CD4-positive, alpha-beta T cell treated with Interleukin-15 for 4 hours (primary cell): ENCODE results near the gene PLCB4.

ENCODE experiments used
- DNase-seq: peaks from one replicate; pipeline ENCODE4 v3.0.0-alpha.2; 2020; ENCODE audit warnings: low spot score

The PLCB4 gene

DNA sequence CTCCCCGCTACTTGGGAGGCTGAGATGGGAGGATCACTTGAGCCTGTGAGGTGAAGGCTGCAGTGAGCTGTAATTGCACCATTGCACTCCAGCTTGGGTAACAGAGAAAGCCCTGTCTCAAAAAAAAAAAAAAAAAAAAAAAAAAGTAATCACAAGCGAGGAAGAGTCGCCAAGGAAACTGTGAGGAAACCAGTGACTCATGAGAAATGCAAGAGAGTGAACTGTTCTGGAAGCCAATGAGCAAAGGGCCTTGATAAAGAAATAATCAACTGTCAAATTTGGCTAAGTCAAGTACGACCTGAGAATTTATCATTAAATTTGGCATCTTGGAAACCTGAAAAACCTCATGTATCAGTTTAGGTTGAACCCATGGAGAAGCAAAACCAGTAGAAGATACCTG lies 429.4 kb downstream of the PLCB4 start:
- no peak for DNase-seq

DNA sequence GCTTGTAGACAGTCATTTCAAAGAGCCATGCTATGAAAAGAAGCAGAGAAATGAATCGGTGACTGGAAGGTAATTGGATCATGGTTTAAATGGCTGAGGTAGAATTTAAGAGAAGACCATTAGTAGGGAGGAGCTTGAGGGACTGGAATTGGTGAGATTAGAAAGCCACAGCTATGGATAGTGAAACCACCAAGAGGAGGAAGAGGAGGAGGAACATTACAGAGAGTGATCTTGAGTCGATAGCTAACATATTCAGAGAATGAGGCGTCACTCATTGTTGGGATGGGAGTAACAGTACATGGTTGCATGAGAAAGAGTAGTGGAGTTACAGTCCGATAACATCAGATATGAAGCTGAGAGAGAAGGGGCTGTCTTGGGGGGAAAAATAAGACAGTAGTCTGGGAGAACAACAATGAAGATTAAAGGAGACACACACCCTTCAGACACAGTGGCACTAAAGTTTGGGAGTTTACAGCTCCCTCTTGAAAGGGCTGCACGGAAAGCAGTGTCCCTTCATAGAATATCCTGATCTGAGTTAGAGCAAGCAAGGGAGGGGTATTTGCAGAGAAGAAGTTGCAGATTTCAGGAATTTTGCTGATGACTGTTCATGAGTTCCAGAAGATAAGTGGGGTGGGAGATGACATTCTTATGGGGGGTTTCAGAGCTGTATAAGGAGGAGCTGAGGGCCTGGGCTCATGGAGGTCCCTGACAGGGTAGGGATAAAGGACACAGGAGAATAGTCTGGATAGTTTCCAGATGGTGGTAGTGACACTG lies 430.4 kb downstream of the PLCB4 start:
- no peak for DNase-seq

DNA sequence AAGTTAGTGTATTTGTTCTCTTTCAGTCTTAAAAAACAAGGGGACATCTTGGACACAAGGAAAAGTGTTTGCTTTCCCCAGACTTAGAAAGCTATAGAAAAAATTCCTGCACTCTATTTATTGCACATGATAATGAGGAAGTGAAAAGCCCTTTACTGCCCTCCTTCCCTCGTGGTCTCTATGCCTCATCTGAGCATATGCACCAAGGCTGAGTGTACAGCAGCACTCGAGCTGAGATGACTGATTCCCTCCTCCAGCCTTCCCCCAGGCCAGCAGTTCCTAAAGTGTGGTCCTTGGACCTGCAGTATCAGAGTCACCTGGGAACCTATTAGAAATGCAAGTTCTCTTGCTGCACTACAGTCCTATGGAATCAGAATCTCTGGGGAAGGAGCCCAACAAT lies 431.2 kb downstream of the PLCB4 start:
- DNase-seq: no peak

DNA sequence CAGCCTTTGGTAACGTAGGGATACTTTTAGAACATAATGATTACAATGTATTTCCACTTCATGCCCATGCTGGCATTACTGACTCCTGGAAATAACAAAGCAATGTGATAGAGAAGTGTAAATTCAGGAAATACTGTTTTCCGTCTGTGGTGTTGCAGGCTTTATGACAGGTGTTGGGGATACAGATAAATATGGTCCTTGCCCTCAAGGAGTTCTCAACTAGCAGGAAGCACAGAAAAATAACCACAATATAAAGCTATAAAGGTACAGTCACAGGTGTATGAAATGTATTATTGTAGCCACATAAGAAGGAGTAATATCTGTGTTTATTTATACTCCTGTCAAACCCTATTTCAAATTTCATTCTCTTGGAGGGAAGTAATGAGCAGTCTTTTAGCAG lies 432.6 kb downstream of the PLCB4 start:
- no peak for DNase-seq

DNA sequence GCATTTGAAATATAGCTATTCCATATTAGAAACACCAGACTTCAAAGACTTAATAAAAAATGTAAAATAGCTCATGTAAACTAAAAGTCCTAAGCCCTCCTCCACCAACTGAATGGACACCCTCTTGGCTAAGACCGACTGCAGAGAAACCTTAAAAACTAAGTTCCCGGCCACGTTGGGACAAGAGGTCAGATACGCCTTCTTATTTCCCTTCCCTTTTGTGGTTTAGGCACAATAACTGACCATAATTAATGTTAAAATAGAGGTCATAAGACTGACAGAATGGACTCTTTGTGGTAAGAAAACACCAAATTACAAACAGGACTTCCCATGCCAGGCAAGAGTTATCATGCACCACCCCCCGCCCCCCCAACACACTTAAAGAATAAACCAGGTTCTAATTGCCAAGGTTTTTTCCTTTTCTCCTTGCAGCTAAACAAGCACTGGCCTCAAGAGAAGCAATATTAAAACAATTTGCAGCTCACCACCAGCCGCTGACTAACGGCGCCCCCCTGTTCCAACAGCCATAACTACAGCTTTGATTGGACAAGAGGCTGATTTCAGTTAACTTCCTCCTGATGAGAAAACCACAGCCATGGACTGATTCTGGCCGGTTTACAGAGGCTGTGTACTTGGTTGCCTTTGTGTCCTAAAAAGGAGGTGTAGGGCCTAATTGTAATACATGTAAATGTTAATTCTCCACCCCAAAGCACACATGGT lies 434.8 kb downstream of the PLCB4 start:
- DNase-seq: no peak

DNA sequence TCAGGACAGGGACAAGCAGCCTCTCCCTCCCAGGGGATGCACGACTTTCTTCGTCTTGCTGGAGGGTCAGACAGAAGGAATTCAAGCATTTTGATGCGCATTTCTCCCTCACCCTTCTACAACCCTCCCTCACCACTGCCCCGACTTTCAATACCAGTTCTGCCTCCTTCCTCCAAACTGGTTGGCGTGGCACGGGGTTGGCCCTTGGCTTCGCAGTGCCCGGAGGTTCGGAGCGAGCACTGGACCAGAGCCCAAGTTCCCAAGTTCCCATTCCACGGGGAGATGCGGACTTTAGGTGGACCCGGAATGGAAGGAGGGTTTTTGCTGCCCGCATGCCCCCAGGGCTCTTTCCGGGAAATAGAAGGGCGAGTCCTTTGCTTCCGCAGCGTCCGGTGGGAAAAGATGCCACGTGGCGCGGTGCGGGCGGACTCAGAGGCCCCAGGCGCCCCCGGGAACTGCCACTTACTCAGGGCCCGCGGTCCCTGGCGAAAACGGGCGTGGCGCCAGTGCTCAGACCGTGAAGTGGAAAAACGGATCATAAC lies 437.5 kb downstream of the PLCB4 start:
- DNase-seq: no peak

DNA sequence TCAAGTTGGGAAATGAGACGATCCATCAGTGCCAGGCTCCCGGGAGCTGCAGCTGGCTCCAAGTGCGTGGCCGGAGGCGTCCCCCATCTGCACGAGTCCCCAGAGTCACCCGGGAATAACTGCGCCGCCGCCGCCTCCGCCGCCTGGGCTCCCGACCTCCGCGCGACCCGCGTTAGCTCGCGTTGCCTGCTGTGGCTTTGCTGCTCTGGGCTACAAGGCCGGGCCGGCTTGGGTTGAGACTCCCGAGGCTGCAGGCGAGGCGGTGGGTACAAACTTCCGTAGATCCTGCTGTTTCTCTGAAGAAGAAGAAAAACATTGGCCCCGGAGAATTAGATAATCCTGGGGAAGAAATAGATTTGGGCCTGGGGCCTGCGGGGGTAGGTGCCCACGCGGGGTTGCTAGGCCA lies 438.1 kb downstream of the PLCB4 start:
- no peak for DNase-seq

DNA sequence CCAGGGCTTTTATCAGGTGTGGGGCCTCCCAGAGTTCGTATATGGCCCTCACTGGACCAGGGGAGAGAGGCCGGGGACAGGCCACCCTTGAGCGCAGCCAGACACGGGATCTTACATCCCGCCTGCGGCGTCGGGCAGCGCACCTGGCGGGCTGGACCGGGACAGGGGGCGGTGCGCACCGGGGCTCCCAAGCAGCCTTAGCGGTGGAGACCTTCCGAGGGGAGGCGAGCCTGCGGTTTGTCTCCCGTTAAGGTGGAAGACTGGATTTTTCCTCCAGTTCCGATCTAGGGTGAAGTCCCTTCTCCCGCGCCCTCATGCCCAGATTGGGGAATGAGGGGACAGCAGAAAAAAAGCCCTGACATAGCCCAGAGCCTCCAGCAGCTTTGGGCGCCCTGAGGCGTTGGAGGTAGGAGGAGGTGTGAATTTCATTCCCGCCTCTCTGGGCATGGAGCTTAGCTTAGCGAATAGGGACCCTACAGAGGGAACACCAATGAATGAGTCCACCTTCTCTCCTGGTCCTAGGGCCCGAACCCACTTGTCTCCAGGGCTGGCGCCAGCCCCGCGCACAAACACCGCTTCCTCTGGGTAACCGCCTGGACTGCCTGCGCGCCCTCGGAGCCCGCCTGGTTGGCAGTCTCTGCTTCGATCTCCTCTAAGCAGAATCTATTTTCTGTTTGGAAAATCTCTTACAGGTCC lies 438.8 kb downstream of the PLCB4 start:
- no peak for DNase-seq

DNA sequence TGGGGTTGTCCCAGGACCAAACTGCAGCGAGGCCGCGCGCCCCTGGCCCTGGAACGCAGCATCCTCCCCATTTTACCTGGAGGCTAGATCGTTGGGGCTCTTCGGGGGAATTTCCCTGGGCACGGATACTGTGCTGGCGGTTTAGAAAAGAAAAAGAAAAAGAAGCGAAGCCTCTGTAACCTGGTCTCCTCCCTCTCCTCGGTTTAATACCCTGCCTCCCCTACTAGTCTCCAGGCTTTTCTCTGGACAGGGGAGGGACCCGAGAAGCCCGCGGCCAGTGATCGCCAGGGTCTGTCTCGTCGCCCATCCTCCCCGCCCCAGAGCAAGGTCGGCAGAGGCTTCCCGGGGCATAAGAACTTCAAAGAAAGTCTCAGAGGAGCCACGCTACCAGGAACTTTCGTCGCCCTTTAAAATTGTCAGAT lies 439.4 kb downstream of the PLCB4 start:
- no peak for DNase-seq

DNA sequence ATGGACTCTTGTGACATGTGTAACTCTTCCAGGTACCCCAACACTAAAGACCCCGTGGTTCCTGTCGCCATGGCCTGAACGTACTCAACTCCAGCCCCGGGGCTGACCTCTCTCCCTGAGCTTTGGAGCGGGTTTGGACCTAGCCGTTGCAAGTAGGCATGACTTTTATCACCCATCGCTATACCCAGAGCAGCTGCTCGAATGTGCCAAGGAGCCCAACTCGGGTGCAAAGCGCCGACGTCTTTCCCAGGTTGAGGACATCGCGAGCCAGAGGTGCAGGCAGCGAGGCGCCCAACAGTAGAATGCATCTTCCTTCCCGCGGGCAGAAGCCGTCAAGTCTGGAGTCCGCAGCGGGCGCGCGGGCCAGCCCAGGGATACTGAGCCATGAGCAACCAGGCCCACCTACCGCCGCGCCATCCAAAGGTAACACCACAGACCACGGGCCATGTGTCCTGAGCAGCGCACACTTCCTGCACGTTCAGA lies 439.9 kb downstream of the PLCB4 start:
- DNase-seq: no peak

DNA sequence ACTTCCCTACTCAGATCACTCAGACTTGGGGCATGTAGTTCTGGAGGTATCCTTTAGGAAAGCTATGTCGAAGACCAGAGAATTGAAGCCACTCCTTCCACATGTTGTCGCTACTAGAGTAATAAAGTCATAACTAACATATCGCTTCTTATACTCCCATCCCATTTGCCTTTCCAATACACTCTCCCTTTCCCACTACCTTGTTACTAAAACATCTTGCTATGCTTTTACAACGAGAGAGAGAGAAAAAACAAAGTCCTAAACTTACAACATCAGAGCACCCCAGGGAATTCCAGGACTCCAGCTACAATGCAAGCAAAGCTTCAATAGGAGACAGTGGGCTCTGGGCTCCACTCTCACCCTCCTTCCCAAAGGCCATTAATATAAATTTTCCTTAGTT lies 440.4 kb downstream of the PLCB4 start:
- no peak for DNase-seq

DNA sequence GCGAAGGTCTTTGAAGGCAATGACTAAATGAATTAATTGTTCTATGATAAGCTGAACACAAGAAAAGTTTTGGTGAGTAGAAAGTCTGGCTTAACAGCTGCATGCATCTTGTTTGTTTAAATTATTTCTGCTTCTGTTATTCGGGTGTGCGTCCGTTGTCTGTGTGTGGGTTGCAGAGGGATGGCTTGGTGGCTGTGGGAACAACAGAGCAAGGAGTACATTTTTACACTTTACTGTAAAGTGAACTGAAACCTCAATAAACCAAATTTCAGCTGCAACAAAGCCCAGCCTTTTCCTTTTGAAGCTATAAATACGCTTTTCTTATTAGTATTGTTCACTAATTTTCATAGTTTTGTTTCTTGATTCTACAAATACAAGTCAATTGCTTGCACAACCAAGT lies 442.0 kb downstream of the PLCB4 start:
- no peak for DNase-seq

DNA sequence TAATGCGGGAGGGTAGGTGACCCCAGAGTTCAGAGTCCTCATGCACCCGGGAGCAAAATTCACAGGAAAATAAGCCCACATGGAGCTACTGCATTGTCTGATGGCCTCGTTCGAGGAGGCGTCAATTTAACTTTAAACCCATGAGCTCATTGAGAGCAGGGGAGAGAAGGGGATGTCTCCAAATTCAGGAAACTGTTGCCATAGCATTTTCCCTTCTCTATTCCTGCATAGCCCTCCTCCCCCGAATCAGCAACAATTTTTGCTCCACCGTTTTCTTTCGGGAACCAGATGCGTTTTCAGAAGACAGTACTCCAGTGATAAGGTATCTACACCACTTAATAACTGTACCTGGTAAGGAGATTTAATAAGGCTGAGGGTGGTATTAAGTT lies 445.2 kb downstream of the PLCB4 start:
- DNase-seq: no peak

DNA sequence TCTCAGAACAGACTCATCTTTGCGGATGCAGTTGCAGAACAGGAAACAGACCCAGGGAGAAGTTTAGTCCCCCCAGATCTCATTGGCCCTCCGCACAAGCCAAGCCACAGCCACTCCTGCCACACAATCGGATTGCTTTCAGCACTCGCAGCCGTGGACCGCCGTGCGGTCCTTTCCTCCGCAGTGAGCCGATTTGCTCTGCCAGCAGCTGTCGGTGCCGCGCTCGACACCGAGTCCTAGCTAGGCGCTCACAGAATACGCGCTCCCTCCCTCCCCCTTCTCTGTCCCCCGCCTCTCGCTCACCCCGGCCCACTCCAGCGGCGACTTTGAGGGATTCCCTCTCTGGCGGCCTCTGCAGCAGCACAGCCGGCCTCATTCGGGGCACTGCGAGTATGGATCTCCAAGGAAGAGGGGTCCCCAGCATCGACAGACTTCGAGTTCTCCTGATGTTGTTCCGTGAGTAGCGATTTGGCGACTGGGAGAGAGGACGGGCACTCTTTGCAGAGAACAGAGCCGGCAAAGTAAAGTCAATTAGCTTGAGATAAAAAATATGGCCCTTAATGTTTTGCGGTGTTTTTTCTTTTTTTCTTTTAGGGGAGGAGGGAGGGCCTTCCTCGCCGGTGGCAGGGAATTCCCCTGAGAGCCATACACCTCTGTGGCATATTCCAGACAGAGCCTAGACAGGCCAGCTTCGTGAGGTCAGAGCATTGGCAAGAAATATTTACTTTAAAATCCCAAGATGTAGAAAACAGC lies 445.8 kb downstream of the PLCB4 start, which contains the start of gene LAMP5:
TSS of gene LAMP5 (plus strand) at position 130 of the 753 bp plus-strand sequence. CDS start at position 393, 263 bp downstream.
- DNase-seq: no peak

DNA sequence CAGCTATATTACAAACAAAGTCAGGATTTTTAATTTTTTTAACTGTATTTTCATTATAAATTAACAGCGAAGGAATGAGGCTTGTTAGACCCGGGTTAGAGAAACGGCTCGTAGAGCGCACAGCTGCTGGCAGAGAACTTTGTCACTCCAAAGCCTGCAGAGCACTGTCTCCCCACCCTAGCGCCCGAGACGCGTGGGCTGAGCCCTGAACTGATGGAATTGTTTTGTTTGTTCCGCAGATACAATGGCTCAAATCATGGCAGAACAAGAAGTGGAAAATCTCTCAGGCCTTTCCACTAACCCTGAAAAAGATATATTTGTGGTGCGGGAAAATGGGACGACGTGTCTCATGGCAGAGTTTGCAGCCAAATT lies 446.3 kb downstream of the PLCB4 start:
- no peak for DNase-seq

DNA sequence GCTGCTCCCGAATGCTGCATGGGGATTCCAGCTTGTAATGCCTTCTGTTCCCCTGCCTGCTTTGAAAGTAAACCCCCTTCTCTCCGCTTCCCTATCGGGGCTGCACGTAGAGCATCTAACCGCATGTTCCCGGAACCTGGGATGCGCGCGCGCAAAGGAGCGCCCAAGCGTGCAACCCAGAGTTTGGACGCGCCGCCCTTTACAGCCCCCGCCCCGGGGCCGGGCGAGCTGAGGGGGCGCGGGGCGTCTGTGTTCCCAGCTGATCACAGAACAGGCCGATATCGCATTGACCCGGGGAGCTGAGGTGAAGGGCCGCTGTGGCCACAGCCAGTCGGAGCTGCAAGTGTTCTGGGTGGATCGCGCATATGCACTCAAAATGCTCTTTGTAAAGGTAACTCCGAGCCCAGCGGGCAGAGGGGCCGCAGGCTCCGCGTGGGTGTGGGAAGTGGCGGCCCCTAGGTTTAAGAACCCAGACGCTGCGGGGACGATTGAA lies 446.9 kb downstream of the PLCB4 start:
- no peak for DNase-seq

DNA sequence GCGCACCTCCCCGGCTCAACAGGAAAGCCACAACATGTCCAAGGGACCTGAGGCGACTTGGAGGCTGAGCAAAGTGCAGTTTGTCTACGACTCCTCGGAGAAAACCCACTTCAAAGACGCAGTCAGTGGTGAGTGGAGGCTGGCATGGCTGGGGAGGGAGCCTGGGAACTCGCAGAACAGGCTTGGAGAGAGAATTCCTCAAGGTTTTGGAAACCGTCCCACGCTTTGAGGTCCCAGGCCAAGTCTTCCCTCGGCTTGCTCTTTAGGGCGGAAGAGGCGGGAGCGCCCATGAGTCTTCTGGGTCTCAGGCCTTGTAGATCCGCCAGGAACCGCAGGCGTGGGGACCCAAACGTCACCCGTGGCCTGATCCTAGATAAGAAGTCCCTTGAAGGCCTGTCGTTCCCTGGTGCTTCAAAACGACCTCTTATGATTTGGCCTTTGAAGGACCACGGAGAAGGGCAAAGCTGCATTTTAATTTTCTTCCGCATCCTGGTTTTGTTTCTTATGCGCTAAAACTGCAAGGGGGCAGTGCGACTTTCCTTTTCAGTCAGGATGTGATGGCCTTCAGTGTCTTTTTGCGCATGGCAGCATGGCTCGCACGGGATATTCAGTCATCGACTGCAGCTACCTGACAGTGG lies 447.5 kb downstream of the PLCB4 start:
- no peak for DNase-seq

DNA sequence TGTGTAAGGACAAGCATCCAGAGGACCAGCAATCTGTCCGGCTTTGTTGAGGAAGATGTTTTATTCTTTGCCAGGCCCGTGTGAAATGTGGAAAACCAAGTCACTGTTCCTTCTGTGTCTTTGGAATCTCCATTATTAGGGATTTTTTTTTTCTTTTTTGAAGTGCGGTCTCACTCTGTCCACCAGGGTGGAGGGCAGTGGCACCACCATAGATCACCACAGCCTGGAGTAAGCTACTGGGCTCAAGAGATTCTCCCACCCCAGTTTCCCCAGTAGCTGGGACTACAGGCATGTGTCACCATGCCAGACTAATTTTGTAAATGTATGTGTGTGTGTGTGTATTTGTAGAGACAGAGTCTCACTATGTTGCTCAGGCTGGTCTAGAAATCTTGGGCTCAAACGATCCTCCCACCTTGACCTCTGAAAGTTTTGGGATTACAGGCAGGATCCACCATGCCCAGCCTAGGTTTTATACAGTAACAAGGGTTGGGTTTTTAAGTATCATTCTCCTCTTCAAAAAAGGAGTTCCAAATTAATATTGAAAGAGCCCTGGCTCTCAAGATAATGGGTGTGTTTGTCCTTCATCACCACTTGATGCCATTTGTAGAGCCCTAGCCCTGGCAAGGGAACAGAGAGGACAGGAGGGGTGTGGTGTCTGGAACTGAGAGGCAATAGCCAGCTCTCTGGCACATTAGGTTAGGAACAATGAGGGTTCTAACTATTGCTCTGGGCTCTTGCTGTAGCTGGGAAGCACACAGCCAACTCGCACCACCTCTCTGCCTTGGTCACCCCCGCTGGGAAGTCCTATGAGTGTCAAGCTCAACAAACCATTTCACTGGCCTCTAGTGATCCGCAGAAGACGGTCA lies 448.6 kb downstream of the PLCB4 start:
- DNase-seq: no peak

DNA sequence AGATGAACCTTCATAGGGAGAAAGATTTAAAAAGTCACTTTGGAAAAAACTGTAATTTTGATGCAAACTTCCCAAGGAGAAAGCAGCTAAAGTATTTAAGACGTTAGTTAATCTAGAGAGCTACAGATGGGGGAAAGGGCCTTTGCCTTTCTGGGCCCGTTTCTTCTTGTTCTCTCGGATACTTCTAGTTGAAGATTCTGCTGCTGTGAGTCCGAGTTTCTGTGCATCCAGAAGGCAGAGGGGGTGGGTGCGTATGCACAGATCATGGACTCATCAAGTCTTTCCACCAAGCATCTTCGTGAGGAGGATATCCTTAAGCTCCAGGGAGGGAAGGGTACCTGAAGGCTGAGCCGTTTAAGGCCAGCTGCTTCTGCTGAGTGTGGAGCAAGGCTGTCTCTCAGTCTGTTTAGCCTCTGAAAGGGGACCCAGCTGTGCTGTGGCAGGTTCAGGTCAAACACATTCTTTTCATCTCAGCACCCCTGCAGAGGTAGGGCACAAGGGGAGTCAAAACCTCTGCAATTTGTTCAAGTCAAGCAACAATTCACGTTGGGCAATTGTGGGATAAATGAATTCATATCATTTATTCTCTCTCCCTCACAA lies 449.8 kb downstream of the PLCB4 start:
- no peak for DNase-seq

DNA sequence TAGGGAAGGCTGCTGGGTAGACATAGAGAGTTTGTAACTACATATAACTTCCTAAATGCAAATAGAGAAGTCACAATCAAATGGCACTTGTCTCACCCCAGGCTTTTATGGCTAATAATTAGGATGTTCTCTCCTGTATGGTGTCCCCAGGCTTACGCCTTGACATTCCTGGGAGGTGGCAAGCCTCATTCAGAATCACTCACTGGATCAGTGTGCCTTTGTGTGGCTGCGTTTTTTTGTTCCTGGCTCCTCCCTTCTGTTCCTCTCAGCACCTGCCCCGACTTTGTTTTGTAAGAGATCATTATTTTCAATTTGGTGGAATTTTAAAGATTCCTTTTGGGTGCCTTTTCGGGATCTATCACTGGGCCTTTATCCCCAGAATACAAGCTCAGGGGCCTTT lies 451.2 kb downstream of the PLCB4 start:
- DNase-seq: no peak
